HG03457 (cell line): ENCODE data around the gene FSIP1.

Source experiments
- ATAC-seq: cut with Tn5 transposase; IDR thresholded peaks from one replicate; pipeline ENCODE4 v1.9.1; 2021; ENCODE audit warnings: moderate number of reproducible peaks; ENCODE audit not compliant: unreplicated experiment

The FSIP1 gene

GRCh38 chr15:39792844-39793335, 10.2 kb upstream of the FSIP1 start:
- no peak for ATAC-seq

- no peak for ATAC-seq
Measured at GRCh38 chr15:39792025-39792843, 9.6 kb upstream of the FSIP1 start.

GRCh38 chr15:39789736-39790135, 7.1 kb upstream of the FSIP1 start:
- ATAC-seq = no peak

GRCh38 chr15:39788800-39789565, 6.3 kb upstream of the FSIP1 start:
- ATAC-seq = no peak

GRCh38 chr15:39788108-39788507, 5.5 kb upstream of the FSIP1 start:
- no peak for ATAC-seq

- no peak for ATAC-seq
Measured at GRCh38 chr15:39787479-39787878, 4.8 kb upstream of the FSIP1 start.

GRCh38 chr15:39786447-39787056, 3.9 kb upstream of the FSIP1 start:
- ATAC-seq = no peak

GRCh38 chr15:39785841-39786240, 3.2 kb upstream of the FSIP1 start:
- no peak for ATAC-seq

- no peak for ATAC-seq
Measured at GRCh38 chr15:39785139-39785538, 2.5 kb upstream of the FSIP1 start.

GRCh38 chr15:39784638-39785037, 2.0 kb upstream of the FSIP1 start:
- ATAC-seq = no peak

- no peak for ATAC-seq
Measured at GRCh38 chr15:39784125-39784524, 1.5 kb upstream of the FSIP1 start.

- no peak for ATAC-seq
Measured at GRCh38 chr15:39783244-39783820, 691 bp upstream of the FSIP1 start.

- ATAC-seq = no peak
Measured at GRCh38 chr15:39781967-39782302, 706 bp downstream of the FSIP1 start.

GRCh38 chr15:39781147-39781966, 1.3 kb downstream of the FSIP1 start:
- ATAC-seq = no peak

GRCh38 chr15:39778021-39778420, 4.6 kb downstream of the FSIP1 start:
- ATAC-seq = no peak

GRCh38 chr15:39777496-39777895, 5.1 kb downstream of the FSIP1 start:
- no peak for ATAC-seq

- ATAC-seq = no peak
Measured at GRCh38 chr15:39776068-39776467, 6.6 kb downstream of the FSIP1 start.

- no peak for ATAC-seq
Measured at GRCh38 chr15:39774688-39775267, 7.9 kb downstream of the FSIP1 start.

- no peak for ATAC-seq
Measured at GRCh38 chr15:39770748-39771689, 11.6 kb downstream of the FSIP1 start.
